HepG2 (cell line): ENCODE data around the gene FOSL2. TPM values are rescaled to one million over a fixed set of nuclear protein-coding genes. Genes with fewer than 3 reads are reported as not detected.

Experiments
- AHR ChIP-seq: IDR thresholded peaks from 2 replicates; pipeline ENCODE4 v1.6.1; 2018; ENCODE audit warnings: missing genetic modification reagents, missing compliant biosample characterization
- ARHGAP35 ChIP-seq: sonication (generic); formaldehyde crosslinking; IDR thresholded peaks from 2 replicates; pipeline ENCODE4 v1.9.0; 2022; ENCODE audit warnings: mild to moderate bottlenecking, inconsistent platforms, moderate library complexity, missing genetic modification reagents, borderline replicate concordance
- BHLHE40 ChIP-seq: IDR thresholded peaks from 2 replicates; pipeline ENCODE4 v1.6.1; 2011; ENCODE audit warnings: low read length, improper control_type of control experiment
- CHD2 ChIP-seq: IDR thresholded peaks from 2 replicates; pipeline ENCODE4 v1.6.1; 2011; ENCODE audit warnings: low read depth, low read length, improper control_type of control experiment
- DPF2 ChIP-seq: sonication (generic); formaldehyde crosslinking; IDR thresholded peaks from 2 replicates; pipeline ENCODE4 v1.4.0; 2020; ENCODE audit warnings: mild to moderate bottlenecking, low read depth, missing genetic modification reagents, borderline replicate concordance
- HMG20A ChIP-seq: IDR thresholded peaks from 2 replicates; pipeline ENCODE4 v1.6.1; 2016; ENCODE audit warnings: borderline replicate concordance
- HNRNPK ChIP-seq: fragments of 200-400 bp; formaldehyde crosslinking; IDR thresholded peaks from 2 replicates; pipeline ENCODE4 v1.6.1; 2018; ENCODE audit warnings: low read length, low read depth, moderate library complexity, mild to moderate bottlenecking; ENCODE audit not compliant: poor library complexity, severe bottlenecking
- KLF13 ChIP-seq: sonication (generic); formaldehyde crosslinking; IDR thresholded peaks from 2 replicates; pipeline ENCODE4 v1.4.0; 2020; ENCODE audit warnings: mild to moderate bottlenecking, missing genetic modification reagents
- MTF2 ChIP-seq: sonication (generic); formaldehyde crosslinking; IDR thresholded peaks from 2 replicates; pipeline ENCODE4 v1.5.0; 2020; ENCODE audit warnings: missing genetic modification reagents, borderline replicate concordance
- POLR2AphosphoS2 ChIP-seq: IDR thresholded peaks from 2 replicates; pipeline ENCODE4 v1.6.1; 2011; ENCODE audit warnings: low read depth, low read length, improper control_type of control experiment
- RAD51 ChIP-seq: fragments of 450-650 bp; IDR thresholded peaks from 2 replicates; pipeline ENCODE4 v1.6.1; 2016; ENCODE audit warnings: borderline replicate concordance
- SMAD3 ChIP-seq: sonication (generic); formaldehyde crosslinking; IDR thresholded peaks from 2 replicates; pipeline ENCODE4 v1.4.0; 2020; ENCODE audit warnings: missing genetic modification reagents
- SYNCRIP ChIP-seq: fragments of 200-400 bp; formaldehyde crosslinking; IDR thresholded peaks from 2 replicates; pipeline ENCODE4 v1.6.1; 2018; ENCODE audit warnings: mild to moderate bottlenecking, low read depth, low read length; ENCODE audit not compliant: insufficient read depth
- ZBTB21 ChIP-seq: sonication (generic); formaldehyde crosslinking; IDR thresholded peaks from 2 replicates; pipeline ENCODE4 v1.4.0; 2020; ENCODE audit warnings: missing genetic modification reagents
- ZFYVE20 ChIP-seq: sonication (generic); formaldehyde crosslinking; IDR thresholded peaks from 2 replicates; pipeline ENCODE4 v1.8.0; 2023; ENCODE audit warnings: low read depth, mild to moderate bottlenecking, moderate library complexity, missing genetic modification reagents, borderline replicate concordance
- ZNF207 ChIP-seq: fragments of 450-650 bp; IDR thresholded peaks from 2 replicates; pipeline ENCODE4 v1.6.1; 2016; ENCODE audit warnings: antibody characterized with exemption, borderline replicate concordance
- ZNF354B ChIP-seq: sonication (generic); formaldehyde crosslinking; IDR thresholded peaks from 2 replicates; pipeline ENCODE4 v1.8.0; 2022; ENCODE audit warnings: mild to moderate bottlenecking, missing genetic modification reagents
- ZNF780A ChIP-seq: sonication (generic); formaldehyde crosslinking; IDR thresholded peaks from 2 replicates; pipeline ENCODE4 v1.8.0; 2022; ENCODE audit warnings: mild to moderate bottlenecking, missing genetic modification reagents, moderate library complexity
- polyA plus RNA-seq, 8 experiments: library from polyadenylated mRNA; depleted of rRNA in 3 of 8; stranded (reverse) in 7 of 8; unstranded in 1 of 8; fragments of >200 nt; fragmentation: Illumina TruSeq in 4 of 8; extraction: Trizol in 4 of 8; gene quantifications; 2 replicates each; pipeline versions ENCODE4 v1.2.1 to v1.2.3, GENCODE V29; 2011 to 2016; ENCODE audit warnings: low read depth in 4 of 8, missing spikeins in 1 of 8, mixed read lengths in 1 of 8; ENCODE audit not compliant: insufficient read depth in 1 of 8
- total RNA-seq, 5 experiments: library from RNA; depleted of rRNA; stranded (reverse); fragments of >200 nt; fragmentation: Illumina TruSeq; extraction: Trizol; gene quantifications; 2 replicates each; pipeline ENCODE4 v1.2.3, GENCODE V29; 2016; ENCODE audit warnings: low read depth in 1 of 5
- TF ChIP-seq, protein P1 (sequence below): sonication (generic); formaldehyde crosslinking; IDR thresholded peaks from 2 replicates; pipeline ENCODE4 v1.8.0; 2022; ENCODE audit warnings: low read depth, missing genetic modification reagents
- TF ChIP-seq, protein P2 (sequence below): sonication (generic); formaldehyde crosslinking; IDR thresholded peaks from 2 replicates; pipeline ENCODE4 v1.4.0; 2020; ENCODE audit warnings: missing genetic modification reagents
- TF ChIP-seq, protein P3 (sequence below), 2 experiments: fragments of 450-650 bp in 1 of 2; sonication (generic) in 1 of 2; formaldehyde crosslinking; IDR thresholded peaks; 2 replicates each; pipeline versions ENCODE4 v1.5.0 to v1.8.0; 2020 to 2022; ENCODE audit warnings: mild to moderate bottlenecking in 1 of 2, missing genetic modification reagents in 1 of 2
- TF ChIP-seq, protein P4 (sequence below): IDR thresholded peaks from 2 replicates; pipeline ENCODE4 v1.6.1; 2016; ENCODE audit warnings: mild to moderate bottlenecking, missing biosample characterization, missing genetic modification reagents
- TF ChIP-seq, protein P5 (sequence below): sonication (generic); formaldehyde crosslinking; IDR thresholded peaks from 2 replicates; pipeline ENCODE4 v1.5.0; 2020; ENCODE audit warnings: mild to moderate bottlenecking, missing genetic modification reagents, moderate library complexity
- TF ChIP-seq, protein P6 (sequence below): sonication (generic); formaldehyde crosslinking; IDR thresholded peaks from 2 replicates; pipeline ENCODE4 v1.5.0; 2020; ENCODE audit warnings: missing genetic modification reagents, mild to moderate bottlenecking, borderline replicate concordance

Gene FOSL2
- total and polyA plus RNA-seq, 2 of the 13 experiments (the other 11 are each of a cell fraction or from before 2014, with no cell fraction given), result 3.4 to 18.1 TPM

DNA sequence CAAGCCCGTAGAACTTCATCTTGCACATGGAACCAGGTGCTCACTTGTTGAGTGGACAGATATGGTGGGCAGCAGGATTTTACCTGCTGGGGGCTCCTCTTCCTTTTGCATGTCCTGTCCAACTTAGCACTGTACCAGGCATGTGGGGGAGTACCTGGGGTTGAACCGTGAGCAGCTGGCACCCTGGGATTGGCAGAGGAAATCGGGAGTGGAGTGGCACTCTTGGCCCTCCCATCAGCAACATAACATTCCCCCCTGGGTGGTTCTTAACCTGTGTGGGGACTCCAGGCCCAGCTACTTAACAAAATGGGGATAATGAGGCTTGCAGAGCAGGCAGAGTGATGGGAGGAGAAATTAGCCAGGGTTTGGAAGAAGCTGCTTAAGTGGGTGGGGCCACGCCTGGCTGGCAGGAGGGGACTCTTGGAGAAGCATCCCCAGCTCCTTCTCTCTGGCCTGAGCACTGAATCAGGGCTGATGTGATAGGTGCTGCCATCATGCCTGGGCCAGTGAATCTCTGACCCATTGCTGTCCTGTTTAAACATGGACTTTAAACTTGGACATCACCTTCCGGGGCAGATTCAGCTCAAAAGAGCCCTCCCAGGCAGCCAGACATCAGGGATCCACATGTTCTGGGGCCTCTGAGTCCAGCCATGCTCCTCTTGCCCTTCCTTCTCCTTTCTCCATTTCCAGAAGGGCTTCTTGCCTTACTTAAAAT is 15.5 kb downstream of the FOSL2 start (continued):
- TF ChIP-seq, protein P1, sequence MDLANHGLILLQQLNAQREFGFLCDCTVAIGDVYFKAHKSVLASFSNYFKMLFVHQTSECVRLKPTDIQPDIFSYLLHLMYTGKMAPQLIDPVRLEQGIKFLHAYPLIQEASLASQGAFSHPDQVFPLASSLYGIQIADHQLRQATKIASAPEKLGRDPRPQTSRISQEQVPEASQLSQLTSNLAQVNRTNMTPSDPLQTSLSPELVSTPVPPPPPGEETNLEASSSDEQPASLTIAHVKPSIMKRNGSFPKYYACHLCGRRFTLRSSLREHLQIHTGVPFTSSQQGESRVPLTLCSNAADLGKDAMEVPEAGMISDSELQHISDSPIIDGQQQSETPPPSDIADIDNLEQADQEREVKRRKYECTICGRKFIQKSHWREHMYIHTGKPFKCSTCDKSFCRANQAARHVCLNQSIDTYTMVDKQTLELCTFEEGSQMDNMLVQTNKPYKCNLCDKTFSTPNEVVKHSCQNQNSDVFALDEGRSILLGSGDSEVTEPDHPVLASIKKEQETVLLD, result no peak
- TF ChIP-seq HNRNPK, result no peak
- TF ChIP-seq ZNF207, result no peak
- TF ChIP-seq CHD2, result no peak
- TF ChIP-seq BHLHE40, result no peak
- TF ChIP-seq SMAD3 (CRISPR knock-in tag), result no peak
- TF ChIP-seq, protein P2, sequence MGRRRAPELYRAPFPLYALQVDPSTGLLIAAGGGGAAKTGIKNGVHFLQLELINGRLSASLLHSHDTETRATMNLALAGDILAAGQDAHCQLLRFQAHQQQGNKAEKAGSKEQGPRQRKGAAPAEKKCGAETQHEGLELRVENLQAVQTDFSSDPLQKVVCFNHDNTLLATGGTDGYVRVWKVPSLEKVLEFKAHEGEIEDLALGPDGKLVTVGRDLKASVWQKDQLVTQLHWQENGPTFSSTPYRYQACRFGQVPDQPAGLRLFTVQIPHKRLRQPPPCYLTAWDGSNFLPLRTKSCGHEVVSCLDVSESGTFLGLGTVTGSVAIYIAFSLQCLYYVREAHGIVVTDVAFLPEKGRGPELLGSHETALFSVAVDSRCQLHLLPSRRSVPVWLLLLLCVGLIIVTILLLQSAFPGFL, result no peak
- TF ChIP-seq, protein P3, sequence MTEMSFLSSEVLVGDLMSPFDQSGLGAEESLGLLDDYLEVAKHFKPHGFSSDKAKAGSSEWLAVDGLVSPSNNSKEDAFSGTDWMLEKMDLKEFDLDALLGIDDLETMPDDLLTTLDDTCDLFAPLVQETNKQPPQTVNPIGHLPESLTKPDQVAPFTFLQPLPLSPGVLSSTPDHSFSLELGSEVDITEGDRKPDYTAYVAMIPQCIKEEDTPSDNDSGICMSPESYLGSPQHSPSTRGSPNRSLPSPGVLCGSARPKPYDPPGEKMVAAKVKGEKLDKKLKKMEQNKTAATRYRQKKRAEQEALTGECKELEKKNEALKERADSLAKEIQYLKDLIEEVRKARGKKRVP (CRISPR knock-in tag; IDR thresholded peaks at IDR 0.05), result no peak
- TF ChIP-seq, protein P4, sequence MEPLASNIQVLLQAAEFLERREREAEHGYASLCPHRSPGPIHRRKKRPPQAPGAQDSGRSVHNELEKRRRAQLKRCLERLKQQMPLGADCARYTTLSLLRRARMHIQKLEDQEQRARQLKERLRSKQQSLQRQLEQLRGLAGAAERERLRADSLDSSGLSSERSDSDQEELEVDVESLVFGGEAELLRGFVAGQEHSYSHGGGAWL (CRISPR knock-in tag), result no peak
- TF ChIP-seq POLR2AphosphoS2, result no peak
- TF ChIP-seq ZNF780A, result no peak
- no peak for TF ChIP-seq RAD51
- peak; percentile 47; the same call in 1 of the 2 replicates for TF ChIP-seq HMG20A (CRISPR knock-in tag)
- TF ChIP-seq, protein P5, sequence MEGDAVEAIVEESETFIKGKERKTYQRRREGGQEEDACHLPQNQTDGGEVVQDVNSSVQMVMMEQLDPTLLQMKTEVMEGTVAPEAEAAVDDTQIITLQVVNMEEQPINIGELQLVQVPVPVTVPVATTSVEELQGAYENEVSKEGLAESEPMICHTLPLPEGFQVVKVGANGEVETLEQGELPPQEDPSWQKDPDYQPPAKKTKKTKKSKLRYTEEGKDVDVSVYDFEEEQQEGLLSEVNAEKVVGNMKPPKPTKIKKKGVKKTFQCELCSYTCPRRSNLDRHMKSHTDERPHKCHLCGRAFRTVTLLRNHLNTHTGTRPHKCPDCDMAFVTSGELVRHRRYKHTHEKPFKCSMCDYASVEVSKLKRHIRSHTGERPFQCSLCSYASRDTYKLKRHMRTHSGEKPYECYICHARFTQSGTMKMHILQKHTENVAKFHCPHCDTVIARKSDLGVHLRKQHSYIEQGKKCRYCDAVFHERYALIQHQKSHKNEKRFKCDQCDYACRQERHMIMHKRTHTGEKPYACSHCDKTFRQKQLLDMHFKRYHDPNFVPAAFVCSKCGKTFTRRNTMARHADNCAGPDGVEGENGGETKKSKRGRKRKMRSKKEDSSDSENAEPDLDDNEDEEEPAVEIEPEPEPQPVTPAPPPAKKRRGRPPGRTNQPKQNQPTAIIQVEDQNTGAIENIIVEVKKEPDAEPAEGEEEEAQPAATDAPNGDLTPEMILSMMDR (CRISPR knock-in tag), result no peak
- peak; percentile 32; the same call in 1 of the 2 replicates for TF ChIP-seq DPF2 (CRISPR knock-in tag)
- no peak for TF ChIP-seq ZBTB21
- no peak for TF ChIP-seq ZNF354B (CRISPR knock-in tag)
- TF ChIP-seq ZFYVE20 (CRISPR knock-in tag), result no peak
- TF ChIP-seq AHR (CRISPR knock-in tag), result no peak
- TF ChIP-seq, protein P6, sequence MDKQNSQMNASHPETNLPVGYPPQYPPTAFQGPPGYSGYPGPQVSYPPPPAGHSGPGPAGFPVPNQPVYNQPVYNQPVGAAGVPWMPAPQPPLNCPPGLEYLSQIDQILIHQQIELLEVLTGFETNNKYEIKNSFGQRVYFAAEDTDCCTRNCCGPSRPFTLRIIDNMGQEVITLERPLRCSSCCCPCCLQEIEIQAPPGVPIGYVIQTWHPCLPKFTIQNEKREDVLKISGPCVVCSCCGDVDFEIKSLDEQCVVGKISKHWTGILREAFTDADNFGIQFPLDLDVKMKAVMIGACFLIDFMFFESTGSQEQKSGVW (CRISPR knock-in tag), result no peak
- TF ChIP-seq MTF2 (CRISPR knock-in tag), result no peak
- TF ChIP-seq KLF13 (CRISPR knock-in tag), result 0 out of 2 replicates have a peak, but pooled peaks have one; percentile 10
- TF ChIP-seq ARHGAP35, result no peak
- no peak for TF ChIP-seq SYNCRIP
